ENCODE data around the gene PGA5. TPM values are rescaled to one million over a fixed set of nuclear protein-coding genes. Genes with fewer than 3 reads are reported as not detected.

PGA5 gene
- total RNA-seq, 4 donors from 2014 or later, result 0.86 TPM; not detected in 3

DNA sequence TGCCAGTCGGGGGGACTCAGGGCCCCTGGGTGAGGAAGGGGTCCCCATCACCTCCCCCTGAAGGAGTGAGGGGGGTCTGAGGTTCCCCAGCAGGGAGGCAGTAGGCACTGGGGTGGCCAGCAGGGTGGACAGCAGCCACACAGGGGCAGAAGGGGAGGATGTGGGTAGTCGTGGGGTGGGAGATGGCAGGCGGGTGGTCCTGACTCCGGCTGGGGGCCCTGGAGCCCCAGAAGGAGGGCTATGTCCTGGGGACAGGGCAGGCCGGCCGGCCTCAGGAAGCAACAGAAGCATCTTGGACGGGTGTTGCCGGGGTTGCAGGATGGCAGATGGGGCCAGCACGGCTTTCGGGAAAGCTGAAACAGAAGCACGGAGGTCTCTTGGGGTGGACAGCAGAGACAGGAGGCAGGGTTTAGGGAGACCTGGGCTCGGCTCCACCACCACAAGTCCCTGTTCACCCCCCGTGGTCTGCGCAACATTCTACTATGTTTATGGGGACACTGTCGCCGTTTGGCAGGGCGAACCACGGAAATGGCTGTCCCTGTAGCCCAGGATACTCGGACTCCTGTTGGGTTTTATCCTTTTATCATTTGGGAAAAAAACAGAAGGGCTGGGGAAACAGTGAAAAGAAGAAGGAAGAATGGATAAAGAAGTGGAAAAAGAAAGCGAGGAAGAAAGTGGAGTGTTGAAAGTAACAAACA is 40.1 kb downstream of the PGA5 start:
- H3K4me1 ChIP-seq, result peaks cover 0 to 12% (median 10%) of the 10 kb centered on the region in 4 donors
- no peak for DNase-seq (ENCODE audit: extremely low spot score)
- peaks cover 0 to 8% (median 0%) of the 10 kb centered on the region in 4 donors for H3K27me3 ChIP-seq
- no peak overlapping the region for H3K27ac ChIP-seq (replicated peaks in 1 of 4)
- no peaks in the 10 kb centered on the region for H3K9me3 ChIP-seq
- TF ChIP-seq POLR2A (IDR thresholded peaks at IDR 0.05; ENCODE audit: low read depth) (no peak), EP300 (IDR thresholded peaks at IDR 0.05) (no peak)
- intact Hi-C loops (cut with DNase I), result no loop called here
- WGBS, result 91% methylated on average over 20 of the region's 20 CpGs
- peak overlapping the region in 1 of 4 donors; percentile 27 for H3K4me3 ChIP-seq
- no peaks in the 10 kb centered on the region for H3K36me3 ChIP-seq

DNA sequence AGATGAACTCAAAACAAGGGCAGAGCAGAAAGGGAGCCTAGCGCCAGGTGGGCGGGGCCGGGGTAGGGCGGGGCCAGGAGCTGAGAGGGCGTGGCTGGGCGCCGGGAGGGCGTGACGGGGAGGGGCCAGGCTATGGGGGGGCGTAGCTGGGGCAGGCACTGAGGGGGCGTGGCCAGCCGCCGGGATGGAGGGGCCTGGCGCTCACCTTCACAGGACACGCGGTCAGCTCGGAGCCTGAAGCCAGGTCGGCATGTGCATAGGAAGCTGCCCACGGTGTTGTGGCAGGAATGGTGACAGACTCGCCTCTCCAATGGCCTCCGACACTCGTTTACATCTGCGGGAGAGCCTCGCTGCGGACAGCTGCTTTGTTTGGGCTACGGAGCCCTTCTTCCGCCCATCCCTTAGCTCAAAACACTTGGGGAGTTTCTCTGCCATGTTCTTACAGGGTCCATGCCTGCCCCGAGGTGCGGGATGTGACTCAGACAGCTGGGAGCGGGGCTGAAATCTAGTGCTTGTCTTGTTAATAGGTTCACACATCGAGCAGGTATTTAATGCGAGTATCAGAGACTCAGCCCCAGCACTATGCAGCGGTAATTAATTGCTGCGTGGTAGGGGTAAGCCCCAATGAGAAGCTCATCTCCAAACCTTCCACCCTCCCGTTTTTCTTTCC is 40.7 kb downstream of the PGA5 start:
- WGBS, result 57% methylated on average over 28 of the region's 35 CpGs
- no peak overlapping the region for H3K27ac ChIP-seq (replicated peaks in 1 of 4)
- H3K9me3 ChIP-seq, result no peaks in the 10 kb centered on the region
- peaks cover 0 to 12% (median 10%) of the 10 kb centered on the region in 4 donors for H3K4me1 ChIP-seq
- TF ChIP-seq POLR2A (IDR thresholded peaks at IDR 0.05; ENCODE audit: low read depth) (no peak), EP300 (IDR thresholded peaks at IDR 0.05) (no peak), POLR2AphosphoS5 (IDR thresholded peaks at IDR 0.05) (no peak)
- TF ChIP-seq, protein P1, sequence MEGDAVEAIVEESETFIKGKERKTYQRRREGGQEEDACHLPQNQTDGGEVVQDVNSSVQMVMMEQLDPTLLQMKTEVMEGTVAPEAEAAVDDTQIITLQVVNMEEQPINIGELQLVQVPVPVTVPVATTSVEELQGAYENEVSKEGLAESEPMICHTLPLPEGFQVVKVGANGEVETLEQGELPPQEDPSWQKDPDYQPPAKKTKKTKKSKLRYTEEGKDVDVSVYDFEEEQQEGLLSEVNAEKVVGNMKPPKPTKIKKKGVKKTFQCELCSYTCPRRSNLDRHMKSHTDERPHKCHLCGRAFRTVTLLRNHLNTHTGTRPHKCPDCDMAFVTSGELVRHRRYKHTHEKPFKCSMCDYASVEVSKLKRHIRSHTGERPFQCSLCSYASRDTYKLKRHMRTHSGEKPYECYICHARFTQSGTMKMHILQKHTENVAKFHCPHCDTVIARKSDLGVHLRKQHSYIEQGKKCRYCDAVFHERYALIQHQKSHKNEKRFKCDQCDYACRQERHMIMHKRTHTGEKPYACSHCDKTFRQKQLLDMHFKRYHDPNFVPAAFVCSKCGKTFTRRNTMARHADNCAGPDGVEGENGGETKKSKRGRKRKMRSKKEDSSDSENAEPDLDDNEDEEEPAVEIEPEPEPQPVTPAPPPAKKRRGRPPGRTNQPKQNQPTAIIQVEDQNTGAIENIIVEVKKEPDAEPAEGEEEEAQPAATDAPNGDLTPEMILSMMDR (IDR thresholded peaks at IDR 0.05), result no peak
- H3K4me3 ChIP-seq, result peak overlapping the region in 1 of 4 donors; percentile 27
- H3K36me3 ChIP-seq, result no peaks in the 10 kb centered on the region
- no peak for DNase-seq (ENCODE audit: extremely low spot score)
- peaks cover 0 to 8% (median 0%) of the 10 kb centered on the region in 4 donors for H3K27me3 ChIP-seq
- intact Hi-C loops (cut with DNase I), result no loop called here

DNA sequence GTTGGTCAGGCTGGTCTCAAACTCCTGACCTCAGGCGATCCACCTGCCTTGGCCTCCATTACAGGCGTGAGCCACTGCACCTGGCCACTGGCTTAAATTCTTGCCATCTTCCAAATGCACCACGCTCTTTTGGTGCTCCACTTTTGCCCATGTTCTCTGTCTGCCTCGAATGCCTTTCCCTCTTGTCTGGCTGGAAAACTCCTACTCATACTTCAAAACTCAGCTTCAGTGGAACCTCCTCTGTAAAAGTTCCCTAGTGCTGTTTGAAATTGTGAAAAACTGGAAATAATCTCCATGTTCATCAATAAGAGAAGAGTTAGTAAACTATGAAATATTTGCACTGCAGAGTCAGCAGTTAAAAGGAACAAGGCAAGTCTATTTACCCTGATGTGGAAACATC is 42.6 kb downstream of the PGA5 start:
- H3K27ac ChIP-seq (replicated peaks in 1 of 4), result no peak overlapping the region
- WGBS, result 97% methylated on average over 4 of the region's 4 CpGs
- H3K36me3 ChIP-seq, result no peaks in the 10 kb centered on the region
- H3K4me3 ChIP-seq, result no peak overlapping the region
- peaks cover 0 to 8% (median 0%) of the 10 kb centered on the region in 4 donors for H3K27me3 ChIP-seq
- no peak for DNase-seq (ENCODE audit: extremely low spot score)
- intact Hi-C loops (cut with DNase I), result no loop called here
- TF ChIP-seq, protein P1 (IDR thresholded peaks at IDR 0.05), result no peak
- TF ChIP-seq POLR2A (IDR thresholded peaks at IDR 0.05; ENCODE audit: low read depth) (no peak), POLR2AphosphoS5 (IDR thresholded peaks at IDR 0.05) (no peak), EP300 (IDR thresholded peaks at IDR 0.05) (no peak)
- peaks cover 0 to 12% (median 10%) of the 10 kb centered on the region in 4 donors for H3K4me1 ChIP-seq
- no peaks in the 10 kb centered on the region for H3K9me3 ChIP-seq

DNA sequence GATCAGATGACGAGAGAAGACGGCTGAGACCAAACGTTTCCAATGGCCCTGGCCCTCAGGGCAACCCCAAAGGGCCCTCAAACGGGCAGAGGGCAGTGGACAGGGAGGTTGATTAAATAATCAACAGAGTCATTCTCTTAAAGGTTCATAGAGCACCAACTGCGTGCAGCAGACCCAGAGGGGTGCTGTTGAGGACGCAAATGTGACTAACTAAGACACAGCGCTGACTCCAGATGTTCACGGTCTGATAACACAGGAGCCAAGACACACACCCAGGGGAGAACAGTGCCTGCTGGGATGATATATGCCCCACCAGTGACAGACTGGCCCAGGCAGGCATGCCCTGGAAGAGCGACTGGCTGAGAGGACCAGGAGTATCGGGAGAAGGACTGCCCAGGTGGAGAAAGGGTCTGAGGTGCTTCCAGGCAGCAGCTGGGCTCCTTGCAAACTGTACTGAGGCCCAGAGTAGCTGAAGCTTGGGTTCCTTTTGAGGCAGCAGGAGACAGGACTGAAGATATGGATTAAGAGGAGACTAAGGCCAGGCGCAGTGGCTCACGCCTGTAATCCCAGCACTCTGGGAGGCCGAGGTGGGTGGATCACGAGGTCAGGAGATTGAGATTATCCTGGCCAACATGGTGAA is 46.5 kb downstream of the PGA5 start:
- intact Hi-C loops (cut with DNase I), result no loop called here
- Histone ChIP-seq H3K27ac (replicated peaks in 1 of 4) (no peak overlapping the region), H3K27me3 (peaks cover 0 to 18% (median 0%) of the 10 kb centered on the region in 4 donors), H3K36me3 (no peaks in the 10 kb centered on the region), H3K9me3 (no peaks in the 10 kb centered on the region), H3K4me3 (no peak overlapping the region), H3K4me1 (no peaks in the 10 kb centered on the region)
- 90% methylated on average over 13 of the region's 14 CpGs for WGBS
- TF ChIP-seq POLR2AphosphoS5 (IDR thresholded peaks at IDR 0.05) (no peak), POLR2A (IDR thresholded peaks at IDR 0.05; ENCODE audit: low read depth) (no peak), EP300 (IDR thresholded peaks at IDR 0.05) (no peak)
- TF ChIP-seq, protein P1 (IDR thresholded peaks at IDR 0.05), result no peak
- no peak for DNase-seq (ENCODE audit: extremely low spot score)

Measured in esophagus muscularis mucosa (tissue), 4 donors.